ENCODE measurements around the gene SELENOW. TPM values are rescaled to one million over a fixed set of nuclear protein-coding genes. Genes with fewer than 3 reads are reported as not detected.

The SELENOW gene
- total RNA-seq, 1 donor from 2014 or later = 1,019 TPM

DNA sequence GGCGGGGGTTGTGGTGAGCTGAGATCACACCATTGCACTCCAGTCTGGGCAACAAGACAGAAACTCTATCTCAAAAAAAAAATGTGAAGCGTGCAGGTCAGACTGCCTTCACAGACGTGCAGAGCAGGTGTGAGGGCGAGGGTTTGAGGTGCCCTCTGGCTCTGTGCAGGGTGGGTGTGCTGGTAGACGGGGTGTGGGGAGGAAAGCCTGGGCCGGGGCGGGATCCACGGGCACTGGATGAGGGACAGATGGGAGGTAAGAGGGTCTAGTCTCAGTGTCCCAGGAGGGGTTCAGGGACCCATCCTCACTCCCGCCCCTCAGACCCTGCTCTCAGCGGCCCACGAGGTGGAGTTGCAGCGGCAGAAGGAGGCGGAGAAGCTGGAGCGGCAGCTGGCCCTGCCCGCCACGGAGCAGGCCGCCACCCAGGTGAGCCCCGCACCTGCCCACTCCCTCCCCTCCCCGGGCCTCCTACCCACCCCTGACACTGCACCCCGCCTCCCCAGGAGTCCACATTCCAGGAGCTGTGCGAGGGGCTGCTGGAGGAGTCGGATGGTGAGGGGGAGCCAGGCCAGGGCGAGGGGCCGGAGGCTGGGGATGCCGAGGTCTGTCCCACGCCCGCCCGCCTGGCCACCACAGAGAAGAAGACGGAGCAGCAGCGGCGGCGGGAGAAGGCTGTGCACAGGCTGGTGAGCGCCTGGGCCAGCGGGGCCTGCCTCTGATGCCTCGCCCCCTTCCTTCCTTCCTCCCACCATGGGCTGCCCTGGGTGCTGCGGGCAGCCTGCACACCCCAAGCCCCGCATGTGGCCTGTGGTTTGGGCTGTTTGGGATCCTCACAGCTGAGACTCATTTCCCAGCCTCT lies 24.1 kb upstream of the SELENOW start:
- Histone ChIP-seq H3K27ac (replicated peaks) (no peak overlapping the region), H3K36me3 (peaks cover 100% of the 10 kb centered on the region), H3K4me1 (no peaks in the 10 kb centered on the region), H3K4me3 (no peak overlapping the region), H3K9me3 (replicated peaks) (peaks cover 5% of the 10 kb centered on the region), H3K27me3 (ENCODE audit: low read depth) (no peaks in the 10 kb centered on the region)
- intact Hi-C loops (cut with micrococcal nuclease) = no loop called here
- DNase-seq = no peak
- no peak for TF ChIP-seq CTCF (IDR thresholded peaks at IDR 0.05; ENCODE audit: borderline replicate concordance)

DNA sequence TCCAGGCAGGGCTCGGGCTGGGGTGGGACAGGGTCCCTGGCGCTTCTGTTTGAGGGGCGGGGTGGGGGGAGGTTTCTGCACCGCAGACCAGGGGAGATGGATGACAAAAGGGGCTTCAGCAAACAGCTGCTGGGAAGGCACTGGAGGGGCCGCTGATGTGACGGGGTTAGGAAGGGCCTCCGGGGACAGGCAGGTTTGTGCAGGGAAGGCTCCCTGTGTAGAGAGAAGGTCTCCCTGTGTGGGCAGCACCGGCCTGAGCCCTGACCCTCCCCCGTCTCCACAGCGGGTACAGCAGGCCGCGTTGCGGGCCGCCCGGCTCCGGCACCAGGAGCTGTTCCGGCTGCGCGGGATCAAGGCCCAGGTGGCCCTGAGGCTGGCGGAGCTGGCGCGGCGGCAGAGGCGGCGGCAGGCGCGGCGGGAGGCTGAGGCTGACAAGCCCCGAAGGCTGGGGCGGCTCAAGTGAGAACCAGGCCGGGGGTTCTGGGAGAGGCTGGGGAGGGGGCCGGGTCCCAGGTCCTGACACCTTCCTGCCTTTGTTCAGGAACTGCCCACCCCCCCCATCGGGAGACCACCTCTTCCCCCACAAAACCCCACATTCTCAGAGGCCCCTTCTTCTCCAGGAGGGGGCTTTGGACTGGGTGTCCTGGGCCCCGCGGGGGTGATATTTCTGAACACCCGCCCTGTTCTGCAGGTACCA lies 23.3 kb upstream of the SELENOW start:
- no peak for TF ChIP-seq CTCF (IDR thresholded peaks at IDR 0.05; ENCODE audit: borderline replicate concordance)
- no peak overlapping the region for H3K27ac ChIP-seq (replicated peaks)
- no peak for DNase-seq
- H3K36me3 ChIP-seq = peaks cover 98% of the 10 kb centered on the region
- H3K4me3 ChIP-seq = no peak overlapping the region
- peaks cover 5% of the 10 kb centered on the region for H3K9me3 ChIP-seq (replicated peaks)
- intact Hi-C loops (cut with micrococcal nuclease) = no loop called here
- H3K4me1 ChIP-seq = no peaks in the 10 kb centered on the region
- no peaks in the 10 kb centered on the region for H3K27me3 ChIP-seq (ENCODE audit: low read depth)

- Histone ChIP-seq H3K27ac (replicated peaks) (no peak overlapping the region), H3K27me3 (ENCODE audit: low read depth) (no peaks in the 10 kb centered on the region), H3K4me1 (no peaks in the 10 kb centered on the region), H3K36me3 (peaks cover 93% of the 10 kb centered on the region), H3K9me3 (replicated peaks) (peaks cover 5% of the 10 kb centered on the region), H3K4me3 (no peak overlapping the region)
- TF ChIP-seq CTCF (IDR thresholded peaks at IDR 0.05; ENCODE audit: borderline replicate concordance) = no peak
- no peak for DNase-seq
- intact Hi-C loops (cut with micrococcal nuclease) = no loop called here
Measured at GRCh38 chr19:47755762-47756626, 22.5 kb upstream of the SELENOW start.

GRCh38 chr19:47756627-47756929 lies 21.9 kb upstream of the SELENOW start:
- Histone ChIP-seq H3K9me3 (replicated peaks) (peaks cover 5% of the 10 kb centered on the region), H3K4me3 (no peak overlapping the region), H3K27ac (replicated peaks) (no peak overlapping the region), H3K36me3 (peaks cover 87% of the 10 kb centered on the region), H3K27me3 (ENCODE audit: low read depth) (no peaks in the 10 kb centered on the region), H3K4me1 (no peaks in the 10 kb centered on the region)
- no peak for TF ChIP-seq CTCF (IDR thresholded peaks at IDR 0.05; ENCODE audit: borderline replicate concordance)
- intact Hi-C loops (cut with micrococcal nuclease) = no loop called here
- no peak for DNase-seq

DNA sequence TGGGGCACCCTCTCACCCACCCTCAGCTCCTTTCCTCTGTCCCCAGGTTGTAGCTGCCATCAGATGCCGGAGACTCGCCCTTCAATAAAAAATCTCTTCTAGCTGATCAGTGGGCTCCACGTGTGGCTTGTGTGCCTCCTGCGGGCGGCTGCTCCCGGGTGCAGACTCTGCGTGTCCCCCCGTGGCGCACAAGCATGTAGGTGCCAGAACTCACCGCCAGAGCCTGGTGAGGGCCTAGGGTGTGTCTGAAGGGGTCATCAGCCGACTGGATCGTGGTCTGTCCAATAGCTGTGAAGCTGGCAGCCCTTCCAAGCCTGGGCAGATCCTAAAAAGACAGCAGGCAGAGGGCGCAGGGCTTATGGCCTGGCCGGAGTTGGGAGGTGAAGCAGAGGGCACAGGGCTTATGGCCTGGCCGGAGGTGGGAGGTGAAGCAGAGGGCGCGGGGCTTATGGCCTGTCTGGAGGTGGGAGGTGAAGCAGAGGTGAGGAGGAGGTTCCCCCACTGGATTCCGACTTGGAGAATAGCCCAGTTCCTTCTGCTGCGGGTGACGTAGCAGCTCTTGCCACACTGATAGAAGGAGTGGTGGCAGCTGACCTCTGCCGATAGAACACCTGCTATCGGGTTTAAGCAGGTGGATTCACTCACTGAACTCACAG lies 21.4 kb upstream of the SELENOW start:
- intact Hi-C loops (cut with micrococcal nuclease) = no loop called here
- H3K4me1 ChIP-seq = no peaks in the 10 kb centered on the region
- no peak for TF ChIP-seq CTCF (IDR thresholded peaks at IDR 0.05; ENCODE audit: borderline replicate concordance)
- no peak for DNase-seq
- H3K36me3 ChIP-seq = peaks cover 82% of the 10 kb centered on the region
- H3K27me3 ChIP-seq (ENCODE audit: low read depth) = no peaks in the 10 kb centered on the region
- H3K9me3 ChIP-seq (replicated peaks) = peaks cover 5% of the 10 kb centered on the region
- no peak overlapping the region for H3K4me3 ChIP-seq
- H3K27ac ChIP-seq (replicated peaks) = peak overlapping the region; percentile 16

Measured in left ventricle myocardium inferior (tissue), 1 donor.